ENCODE results near the gene MAP3K7.
A peak's percentile ranks its signal among the peaks of the same experiment; 100 is the strongest.

The MAP3K7 gene

DNA sequence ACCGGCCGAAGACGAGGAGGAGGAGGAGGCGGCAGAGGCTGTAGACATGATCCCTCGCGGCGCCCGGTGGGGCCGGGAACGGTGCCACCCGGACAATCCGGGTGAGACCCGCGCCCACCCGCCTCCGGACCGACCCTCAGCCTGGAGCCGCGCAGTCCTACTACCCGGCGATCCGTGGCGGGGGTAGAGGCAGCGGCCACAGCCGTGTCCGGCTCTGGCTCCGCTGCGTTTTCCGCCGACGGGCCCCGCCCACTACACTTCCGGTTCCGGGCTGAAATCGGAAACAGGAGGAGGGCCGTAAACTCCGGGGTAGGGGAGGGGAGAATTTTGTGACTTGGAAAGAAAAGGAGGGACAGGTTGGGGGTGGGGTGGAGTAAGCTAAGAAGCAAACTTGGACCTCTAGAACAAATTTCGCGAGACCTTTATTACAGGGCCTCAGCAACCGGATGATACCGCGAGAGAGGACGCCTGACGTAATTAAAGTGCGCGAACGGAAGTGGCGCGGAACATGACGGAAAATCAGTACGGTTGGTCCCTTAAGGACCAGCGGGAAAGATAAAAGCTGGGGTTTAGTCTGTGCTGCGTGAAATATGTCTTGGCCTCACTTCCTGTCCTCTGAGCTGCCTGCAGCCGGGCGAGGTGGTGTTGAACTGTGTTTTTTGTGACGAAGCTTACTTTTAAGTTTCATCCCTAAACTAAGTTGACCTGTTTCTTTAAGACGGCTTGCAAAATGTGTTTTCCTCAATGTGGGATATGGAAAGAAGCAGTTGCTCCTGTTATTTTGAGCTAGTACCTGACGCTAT, at the start of gene MAP3K7:
MAP3K7 (minus strand) TSS at position 237 of the 803 bp plus-strand sequence; CDS start at position 48, 189 bp downstream.
- peak; percentile 92 for DNase-seq

DNA sequence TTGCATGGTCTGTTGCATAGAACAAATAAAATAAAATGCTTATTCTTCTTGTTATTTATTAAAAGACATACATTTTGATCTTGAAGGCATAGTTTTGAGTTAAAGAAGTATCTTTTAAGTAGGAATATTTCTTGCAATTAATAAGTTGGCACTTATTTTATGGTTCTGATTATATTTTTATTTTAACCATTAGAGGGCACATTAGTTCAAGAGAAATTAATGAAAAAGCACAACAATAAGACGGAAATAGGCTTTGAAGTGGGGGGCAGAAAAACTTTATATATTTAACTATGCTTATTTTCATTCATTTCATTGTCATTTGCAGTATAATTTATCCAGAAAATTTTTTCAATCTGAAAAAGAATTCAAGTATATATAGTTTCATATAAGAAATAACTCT, 44.2 kb upstream of the MAP3K7 start:
- no peak for DNase-seq

DNA sequence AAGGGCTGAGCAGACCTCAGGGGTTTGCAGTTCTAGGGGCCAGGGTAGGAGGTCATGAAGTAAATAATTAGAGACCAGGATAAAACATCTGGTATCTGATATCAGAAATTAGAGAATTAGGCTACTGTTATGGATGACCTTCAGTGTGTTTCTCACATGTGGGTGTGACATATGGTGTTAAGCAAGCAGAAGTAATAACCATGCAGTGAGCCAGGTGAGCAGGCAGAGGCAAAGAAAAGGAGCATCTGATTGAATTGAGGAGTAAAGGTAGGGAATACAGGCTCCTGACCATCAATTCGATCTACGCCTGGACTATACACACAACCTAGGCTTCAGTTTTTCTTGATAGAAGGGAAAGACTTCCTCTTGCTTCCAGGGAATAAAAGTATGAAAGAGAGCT, 34.7 kb upstream of the MAP3K7 start:
- no peak for DNase-seq

DNA sequence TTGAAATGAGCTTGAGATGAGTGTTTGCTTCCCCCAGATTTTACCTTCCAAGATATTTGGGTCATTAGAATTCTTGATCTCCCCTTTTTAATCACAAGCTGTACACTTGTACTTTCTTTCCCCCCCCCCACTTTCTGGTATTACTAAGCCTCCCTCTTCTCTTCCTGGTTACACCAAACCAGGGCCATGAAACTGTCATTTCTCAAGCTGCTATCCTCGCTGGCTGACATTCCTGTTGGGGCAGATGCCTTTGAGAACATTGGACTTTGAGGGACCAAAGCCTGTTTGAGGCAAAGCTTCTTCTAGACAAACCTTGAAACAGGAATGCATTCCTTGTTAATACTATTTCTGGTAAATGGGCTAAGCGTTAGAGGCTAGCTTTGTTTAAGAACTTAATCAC, 32.3 kb upstream of the MAP3K7 start:
- no peak for DNase-seq

DNA sequence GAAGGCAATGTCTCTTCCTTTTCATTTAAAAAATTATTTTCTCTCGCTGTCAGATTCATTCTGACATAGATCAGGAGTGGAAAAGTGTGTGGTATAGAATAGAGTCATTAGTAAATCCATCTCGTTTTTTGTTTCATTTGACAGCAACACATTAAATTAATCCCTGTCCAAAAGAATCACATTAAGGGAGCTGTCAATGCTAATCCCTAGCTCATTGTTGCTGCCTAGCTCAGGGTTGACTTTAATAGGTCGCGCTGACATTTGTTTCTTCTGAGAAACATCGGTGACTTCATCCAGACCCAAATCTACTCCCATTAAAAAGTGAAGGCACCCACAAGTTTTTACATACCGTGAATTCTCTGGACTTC, 25.4 kb upstream of the MAP3K7 start:
- DNase-seq = no peak

DNA sequence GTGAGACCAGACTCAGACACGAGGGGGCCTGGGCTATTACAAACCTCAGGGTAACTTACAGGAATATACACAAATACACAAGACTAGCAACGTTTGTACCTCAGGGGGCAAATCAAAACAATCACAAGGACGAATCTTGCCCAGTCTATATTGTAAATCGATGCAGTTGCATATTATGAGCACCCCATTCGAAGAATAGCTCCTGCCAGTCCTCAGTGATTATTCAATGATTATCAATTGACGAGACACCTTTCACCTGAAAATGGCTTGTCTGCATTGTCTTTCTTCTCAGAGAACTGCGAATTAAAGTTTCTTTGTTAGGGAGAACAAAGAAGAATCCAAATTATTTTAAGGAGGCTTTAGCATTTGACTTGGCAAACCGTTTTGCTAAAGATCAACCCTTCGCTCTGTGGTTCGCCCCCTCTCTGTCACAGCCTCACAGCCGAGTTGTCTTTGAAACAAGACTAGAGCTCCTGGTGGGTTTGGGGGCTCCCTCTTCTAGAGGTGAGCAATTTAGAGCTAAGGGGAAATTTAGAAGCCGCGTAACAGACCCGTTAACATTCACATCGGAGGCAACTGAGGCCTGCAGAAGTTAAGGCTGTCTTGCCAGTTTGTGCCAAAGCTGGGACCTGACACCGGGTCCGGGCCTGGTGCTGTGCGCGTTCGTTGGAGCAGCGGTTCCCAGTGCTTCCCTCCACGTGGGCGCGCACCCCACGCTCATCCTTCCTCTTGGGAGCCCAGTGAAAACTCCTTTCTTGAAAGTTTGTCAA, 24.9 kb upstream of the MAP3K7 start:
- no peak for DNase-seq

DNA sequence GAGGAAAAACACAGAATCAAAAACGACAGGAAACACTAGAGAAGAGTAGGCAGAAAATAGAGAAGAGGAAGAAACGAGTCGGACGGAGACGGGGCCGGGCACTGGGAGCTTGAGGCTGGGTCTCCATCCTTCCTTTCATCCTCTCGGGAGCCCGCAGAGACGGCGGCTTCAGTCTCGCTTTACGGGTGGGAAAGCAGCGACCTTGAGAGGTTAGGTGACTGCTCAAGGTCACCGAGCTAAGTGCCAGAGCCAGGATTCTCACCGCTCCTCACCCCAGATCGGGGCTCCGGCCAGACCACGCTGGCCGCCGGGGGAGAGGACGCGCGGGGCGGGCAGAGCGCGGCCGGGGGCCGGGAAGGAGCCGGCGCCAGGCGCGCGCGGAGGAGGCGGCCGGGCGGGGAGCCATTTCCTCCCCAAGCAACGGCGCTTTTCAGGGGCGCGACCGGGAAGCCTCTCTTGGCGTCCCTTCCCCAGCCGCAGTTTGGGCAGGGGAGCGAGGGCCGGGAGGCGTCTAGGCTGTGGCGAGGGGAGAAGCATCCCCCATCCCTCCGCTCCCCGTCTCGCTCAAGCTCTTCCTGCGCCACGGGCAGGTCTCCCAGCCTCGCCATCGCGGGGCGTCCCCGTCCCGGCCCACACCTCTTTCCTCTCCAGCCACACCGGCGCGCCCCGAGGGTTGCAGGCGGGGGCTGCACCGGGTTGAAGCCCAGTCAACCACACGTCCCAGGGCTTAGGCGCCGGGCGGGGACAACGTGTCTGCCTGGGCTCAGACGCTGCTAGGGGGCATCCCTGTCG, 24.1 kb upstream of the MAP3K7 start:
- DNase-seq = no peak

DNA sequence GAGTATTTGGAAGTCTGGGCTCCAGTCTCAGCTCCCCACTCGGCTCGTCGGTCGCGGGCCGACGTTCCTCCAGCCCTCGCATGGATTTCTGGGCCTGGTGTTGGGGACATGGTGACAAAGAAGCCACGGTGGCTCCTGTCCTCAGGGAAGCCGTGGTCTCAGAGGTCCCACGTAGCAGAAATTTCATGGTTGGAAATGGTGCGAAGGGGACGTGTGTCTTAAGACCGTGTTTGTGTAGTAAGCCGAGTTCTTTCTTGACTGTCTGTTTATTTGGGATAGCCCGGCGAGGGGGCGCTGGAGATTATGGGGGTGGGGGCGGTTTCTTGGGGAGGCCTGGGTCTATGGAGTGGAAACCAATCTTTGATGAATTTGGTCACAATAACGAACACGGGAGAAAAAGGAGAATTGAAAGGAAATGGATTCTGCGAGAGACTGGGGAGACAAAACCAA, 23.5 kb upstream of the MAP3K7 start:
- DNase-seq = no peak

DNA sequence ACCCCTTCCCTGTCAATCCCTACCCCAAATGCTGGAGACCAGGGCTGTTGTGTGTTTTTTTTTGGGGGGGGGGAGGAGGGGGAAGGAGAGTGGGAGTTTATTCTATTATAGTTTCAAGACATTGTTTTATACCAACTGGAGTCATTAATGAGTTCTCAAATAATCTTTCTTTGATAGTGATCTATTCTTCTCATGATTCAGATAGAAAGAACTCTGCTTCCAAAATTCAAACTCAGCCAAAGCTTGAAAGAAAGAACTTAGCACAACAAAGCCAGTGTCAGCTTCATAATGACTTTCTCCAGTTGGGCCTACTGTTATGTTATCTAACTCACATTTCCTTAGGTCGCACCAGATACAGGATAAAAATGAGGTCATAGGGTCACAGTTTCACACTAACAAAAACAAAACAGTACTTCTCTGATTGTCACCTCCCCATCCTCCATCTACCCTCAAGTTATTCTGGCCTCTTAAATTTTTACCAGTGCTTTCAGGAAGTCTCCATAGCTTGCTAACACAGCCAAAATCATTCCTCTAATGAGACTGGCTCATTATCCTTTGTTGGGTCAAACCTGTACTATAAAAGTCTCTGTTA, 19.0 kb upstream of the MAP3K7 start:
- DNase-seq = no peak

DNA sequence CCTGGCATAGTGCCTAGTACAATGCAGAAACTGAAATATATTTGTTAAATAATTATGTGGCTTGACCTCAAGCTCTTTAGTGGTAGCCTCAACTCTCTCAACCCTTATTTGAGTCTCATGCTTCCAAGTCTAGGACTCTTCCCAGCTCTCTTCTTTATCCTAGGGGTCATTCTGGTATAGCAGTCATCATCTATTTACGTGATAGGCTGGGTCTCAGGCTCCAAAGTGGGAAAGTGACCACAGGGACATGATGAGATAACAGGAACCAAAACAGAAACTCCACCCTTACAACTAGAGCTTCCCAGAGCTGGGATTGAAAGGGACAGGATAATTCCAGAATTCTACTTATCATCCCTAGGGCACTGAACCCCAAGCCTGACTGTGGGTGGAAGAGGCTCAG, 17.7 kb upstream of the MAP3K7 start:
- DNase-seq = no peak

DNA sequence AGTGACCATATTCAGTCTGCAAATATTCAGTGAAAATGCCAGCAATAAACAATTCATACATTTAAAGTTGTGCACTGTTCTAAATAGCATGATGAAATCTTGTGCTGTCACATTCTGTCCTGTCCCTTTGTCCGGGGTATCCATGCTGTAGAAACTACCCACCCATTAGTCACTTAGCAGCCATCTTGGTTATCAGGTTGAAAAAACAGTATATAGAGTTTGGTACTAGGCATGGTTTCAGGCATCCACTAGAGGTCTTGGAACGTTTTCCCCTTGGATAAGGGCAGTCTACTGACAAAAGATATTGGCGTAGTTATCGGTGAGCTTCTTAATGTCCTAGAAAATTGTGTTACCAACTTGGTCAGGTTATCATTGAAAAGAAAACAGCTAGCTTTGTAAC, 12.3 kb upstream of the MAP3K7 start:
- DNase-seq = no peak

DNA sequence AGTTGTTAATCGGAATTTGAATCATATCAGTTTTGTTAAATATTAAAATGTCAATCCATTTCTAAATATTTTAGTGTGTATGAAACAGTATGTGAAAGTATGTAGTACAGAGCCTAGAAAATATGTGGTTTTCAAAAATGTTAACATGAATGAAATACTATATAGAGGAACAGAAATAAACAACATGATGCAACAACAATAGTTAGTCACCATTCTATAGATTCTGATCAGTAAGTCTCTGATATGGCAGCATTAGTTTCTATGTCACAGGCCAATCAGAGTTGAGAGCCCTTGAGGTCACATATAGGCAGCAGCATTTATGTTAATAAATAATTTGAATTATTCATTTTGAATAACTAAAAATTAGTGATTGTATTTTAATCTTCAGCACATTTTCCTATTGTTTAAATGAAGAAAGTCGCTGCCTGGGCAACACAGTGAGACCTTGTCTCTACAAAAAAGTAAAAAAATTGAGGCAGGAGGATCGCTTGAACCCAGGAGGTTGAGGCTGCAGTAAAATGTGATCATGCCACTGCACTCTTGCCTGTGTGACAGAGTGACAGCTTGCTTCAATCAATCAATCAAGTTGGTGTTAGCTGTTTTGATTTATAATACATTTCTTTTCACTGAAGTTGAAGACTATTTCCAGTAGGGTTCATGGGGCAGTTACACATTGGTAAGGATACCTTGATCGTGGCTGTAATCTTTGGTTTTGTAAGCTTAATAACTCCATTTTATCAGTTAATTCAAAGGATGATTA, 11.5 kb upstream of the MAP3K7 start:
- DNase-seq = no peak

DNA sequence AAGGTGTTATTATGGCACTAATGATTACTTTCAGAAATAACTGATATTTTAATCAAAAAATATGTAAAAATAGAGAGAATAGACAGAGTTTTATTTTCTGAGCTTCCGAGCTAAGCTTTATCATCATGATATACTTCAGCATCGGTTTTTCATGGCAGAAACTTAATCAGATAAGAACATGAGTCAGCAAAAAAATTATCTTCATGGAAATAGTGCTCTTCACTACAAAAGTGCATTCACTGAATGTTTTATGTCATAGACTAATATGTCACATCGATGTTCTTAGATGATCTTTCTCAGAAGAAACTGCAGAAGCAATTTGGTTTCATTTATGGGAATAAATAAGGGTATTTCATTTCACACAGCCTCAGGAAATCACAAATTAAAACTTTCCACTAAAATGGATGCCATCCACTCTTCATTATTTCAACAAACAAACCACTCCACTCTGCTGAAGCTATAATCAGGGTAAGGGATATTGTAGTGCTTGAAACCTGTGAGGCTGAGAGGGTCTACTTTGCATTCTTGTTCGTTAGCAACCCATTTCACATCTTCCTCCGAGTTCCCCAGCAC, 10.2 kb upstream of the MAP3K7 start:
- DNase-seq = no peak

DNA sequence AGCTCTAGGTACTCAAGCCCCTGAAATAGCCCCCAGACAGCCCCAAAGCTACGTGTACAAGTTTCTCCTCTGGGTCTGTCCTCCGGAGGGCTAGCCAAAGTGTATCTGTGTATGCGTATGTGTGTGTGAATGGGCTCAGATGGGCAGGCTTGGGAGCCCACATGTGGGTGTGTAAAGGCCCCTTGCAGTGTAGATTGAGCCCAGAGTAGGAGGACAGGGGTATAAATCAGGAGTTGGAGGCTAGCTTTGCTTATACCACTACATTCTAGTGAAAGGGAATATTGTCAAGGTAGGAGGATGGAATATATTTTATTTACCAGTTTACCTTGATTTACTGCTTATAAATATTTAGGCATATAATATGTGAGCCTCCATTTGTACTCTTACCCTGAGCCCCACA, 9.0 kb upstream of the MAP3K7 start:
- DNase-seq = no peak

DNA sequence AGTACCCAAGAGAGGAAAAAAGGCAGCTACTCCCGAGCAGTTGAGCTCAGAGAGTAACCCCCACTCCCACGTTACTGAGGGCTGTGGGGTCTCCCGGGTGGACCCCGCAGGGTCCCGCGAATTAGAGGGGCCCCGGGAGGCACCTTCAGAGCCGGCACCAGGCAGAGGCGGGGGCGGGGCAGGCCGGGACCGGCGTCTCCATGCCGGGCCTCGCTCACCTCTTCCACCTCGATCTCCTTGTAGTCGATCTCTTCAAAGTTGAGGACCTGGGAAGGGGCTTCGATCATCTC, 381 bp downstream of the MAP3K7 start:
- DNase-seq = peak; percentile 19

DNA sequence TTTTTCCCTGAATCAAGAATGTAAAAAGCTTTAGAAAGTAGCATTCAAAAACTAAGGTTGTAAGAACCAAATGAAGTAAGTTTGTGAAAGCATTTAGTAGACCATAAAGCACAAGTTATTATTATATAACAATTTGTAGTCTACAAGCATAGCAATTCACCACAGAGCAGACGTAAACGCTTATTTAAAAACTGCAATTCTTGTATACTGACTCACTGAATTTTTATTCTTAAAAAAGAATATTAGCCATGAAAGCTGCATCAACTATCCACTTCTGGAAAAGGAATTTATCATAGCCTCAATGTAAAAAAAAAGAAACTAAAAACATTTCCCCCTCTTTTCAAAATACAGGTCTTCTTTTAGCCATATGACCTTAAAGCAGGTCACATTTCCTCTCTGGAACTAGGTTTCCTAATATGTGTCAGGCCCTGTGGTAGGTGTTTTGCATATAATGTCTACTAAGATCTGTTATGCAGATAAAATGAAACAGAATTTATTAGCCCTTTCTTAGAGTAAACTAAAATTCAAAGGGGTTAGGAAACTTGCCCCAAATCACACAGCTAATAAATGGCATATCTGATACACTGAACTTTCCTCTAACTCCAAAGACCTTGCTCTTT, 2.1 kb downstream of the MAP3K7 start:
- DNase-seq = no peak

DNA sequence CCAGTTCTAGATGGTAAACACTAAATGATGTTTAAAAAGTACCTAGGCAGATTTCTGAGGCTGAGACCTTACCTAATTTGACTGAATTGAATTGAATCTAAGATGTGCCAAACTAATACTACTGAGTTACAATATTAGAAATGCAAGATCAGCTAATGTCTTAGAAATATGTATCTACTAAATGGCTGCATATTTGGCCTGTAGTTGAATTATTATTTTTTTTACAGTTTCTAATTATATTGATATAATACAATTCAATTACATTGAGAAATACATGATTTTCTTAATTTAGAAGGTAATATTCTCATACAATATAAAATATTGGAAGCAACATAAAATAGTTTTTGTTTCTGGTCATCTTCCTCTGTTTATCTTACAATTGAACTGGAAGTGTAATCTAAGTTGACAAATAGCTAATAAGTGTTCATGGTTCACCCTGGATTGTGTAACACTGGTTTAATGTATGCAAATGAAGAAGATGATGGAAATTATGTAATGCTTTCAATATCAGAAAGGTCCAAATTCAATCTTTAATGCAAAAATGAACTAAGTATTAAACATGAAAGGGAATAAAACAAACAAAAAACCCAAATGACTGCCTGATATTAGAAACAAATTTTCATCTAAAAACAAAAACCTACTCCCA, 2.9 kb downstream of the MAP3K7 start:
- DNase-seq = no peak

DNA sequence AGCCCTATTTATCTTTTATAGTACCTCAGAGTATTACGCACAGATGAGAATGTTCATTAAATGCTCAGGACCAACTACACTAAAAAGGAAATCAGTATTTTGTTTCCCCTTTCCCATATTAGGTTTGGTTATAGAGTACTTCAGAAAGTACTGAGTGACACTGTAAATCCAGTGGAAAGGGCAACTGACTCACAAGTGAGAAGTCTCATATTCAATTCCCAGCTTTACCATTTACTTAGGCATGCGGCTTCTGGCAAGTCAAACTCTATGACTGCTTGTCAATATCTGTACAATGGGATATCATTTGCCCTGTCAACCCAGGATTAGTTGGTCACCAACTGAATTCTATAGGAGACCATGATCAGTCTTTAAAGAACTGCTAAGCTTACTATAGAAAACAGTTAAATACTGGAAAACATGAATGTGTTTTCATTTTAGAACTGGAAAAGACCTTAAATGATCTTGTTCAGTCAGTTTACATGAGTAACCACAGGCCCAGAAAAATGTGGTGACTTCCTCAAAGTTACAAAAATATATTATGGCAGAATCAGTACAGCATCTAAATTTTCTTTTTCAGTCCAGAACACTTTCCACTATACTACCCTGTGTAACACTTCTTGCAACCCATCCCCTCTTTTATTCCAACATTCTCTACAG, 3.6 kb downstream of the MAP3K7 start:
- no peak for DNase-seq

DNA sequence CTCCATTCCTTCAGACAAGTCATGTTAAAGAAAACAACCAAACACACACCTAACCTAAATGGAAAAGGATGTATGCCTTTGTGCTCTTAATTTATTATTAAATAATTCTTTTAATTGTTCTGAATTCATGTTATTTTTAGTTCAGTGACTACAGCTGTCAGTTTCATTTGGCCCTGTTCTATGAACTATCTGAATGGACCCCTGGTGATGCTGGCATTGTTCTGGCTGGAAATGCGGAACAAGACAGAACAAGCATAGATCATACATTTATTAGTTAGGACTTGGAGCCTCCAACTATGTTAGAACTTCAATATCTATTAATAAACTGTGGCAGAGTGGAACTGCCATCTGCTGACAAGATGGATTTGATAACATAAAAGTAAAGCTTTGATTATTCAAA, 5.7 kb downstream of the MAP3K7 start:
- no peak for DNase-seq

DNA sequence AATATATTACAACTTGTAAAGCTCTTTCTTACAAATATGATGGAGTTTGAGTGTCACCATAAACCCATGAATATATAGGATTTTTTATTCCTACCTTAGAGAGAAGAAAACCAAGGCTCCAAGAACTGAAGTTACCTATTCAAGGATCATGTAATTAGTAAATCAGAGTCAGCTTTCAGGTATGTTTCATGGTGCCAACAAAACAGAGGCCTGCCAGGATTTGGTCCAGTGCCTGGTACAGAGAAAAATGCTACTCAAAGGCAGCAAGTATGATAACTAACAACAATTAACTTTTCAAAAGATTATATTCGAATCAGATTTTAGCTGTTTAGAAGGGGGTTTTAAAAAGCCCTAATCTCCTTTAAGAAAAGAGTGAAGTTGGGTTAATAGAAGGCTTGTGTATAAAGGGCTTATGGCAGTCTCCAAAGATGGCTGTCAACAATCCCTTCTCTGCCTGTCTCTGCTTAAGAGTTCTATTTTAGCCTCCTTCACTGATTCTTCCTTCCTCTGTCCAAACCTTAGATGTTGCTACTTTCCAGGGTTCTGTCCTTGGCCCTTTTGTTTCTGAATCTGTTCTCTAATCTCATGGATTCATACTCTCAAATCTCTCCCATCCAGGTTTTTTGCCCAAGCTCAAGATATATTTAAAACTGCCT, 7.8 kb downstream of the MAP3K7 start:
- DNase-seq = no peak

Measured in CD4-positive, alpha-beta T cell treated with Interleukin-15 for 1 hour (primary cell).